HUES6 (cell line): Measurements from ENCODE around the gene SSNA1.

Experiments
- H3K27ac ChIP-seq: 2 replicates; pipeline ENCODE4 v1.7.0; 2013; ENCODE audit warnings: low read depth, mild to moderate bottlenecking, low read length, inconsistent platforms
- H3K27me3 ChIP-seq: 2 replicates; pipeline ENCODE4 v1.6.1; 2013; ENCODE audit warnings: low read length; ENCODE audit not compliant: control insufficient read depth, insufficient read depth
- H3K36me3 ChIP-seq: 2 replicates; pipeline ENCODE4 v1.6.1; 2013; ENCODE audit warnings: low read length; ENCODE audit not compliant: control insufficient read depth, insufficient read depth
- H3K4me1 ChIP-seq: 2 replicates; pipeline ENCODE4 v1.6.1; 2013; ENCODE audit warnings: low read length; ENCODE audit not compliant: control insufficient read depth, insufficient read depth
- H3K4me3 ChIP-seq: 2 replicates; pipeline ENCODE4 v1.5.1; 2013; ENCODE audit warnings: low read depth, low read length
- H3K9ac ChIP-seq: one replicate; pipeline ENCODE4 v1.6.1; 2013; ENCODE audit warnings: mild to moderate bottlenecking, low read length
- H3K9me3 ChIP-seq: 2 replicates; pipeline ENCODE4 v1.6.1; 2013; ENCODE audit warnings: low read depth, low read length; ENCODE audit not compliant: control insufficient read depth, insufficient read depth

SSNA1 gene

DNA sequence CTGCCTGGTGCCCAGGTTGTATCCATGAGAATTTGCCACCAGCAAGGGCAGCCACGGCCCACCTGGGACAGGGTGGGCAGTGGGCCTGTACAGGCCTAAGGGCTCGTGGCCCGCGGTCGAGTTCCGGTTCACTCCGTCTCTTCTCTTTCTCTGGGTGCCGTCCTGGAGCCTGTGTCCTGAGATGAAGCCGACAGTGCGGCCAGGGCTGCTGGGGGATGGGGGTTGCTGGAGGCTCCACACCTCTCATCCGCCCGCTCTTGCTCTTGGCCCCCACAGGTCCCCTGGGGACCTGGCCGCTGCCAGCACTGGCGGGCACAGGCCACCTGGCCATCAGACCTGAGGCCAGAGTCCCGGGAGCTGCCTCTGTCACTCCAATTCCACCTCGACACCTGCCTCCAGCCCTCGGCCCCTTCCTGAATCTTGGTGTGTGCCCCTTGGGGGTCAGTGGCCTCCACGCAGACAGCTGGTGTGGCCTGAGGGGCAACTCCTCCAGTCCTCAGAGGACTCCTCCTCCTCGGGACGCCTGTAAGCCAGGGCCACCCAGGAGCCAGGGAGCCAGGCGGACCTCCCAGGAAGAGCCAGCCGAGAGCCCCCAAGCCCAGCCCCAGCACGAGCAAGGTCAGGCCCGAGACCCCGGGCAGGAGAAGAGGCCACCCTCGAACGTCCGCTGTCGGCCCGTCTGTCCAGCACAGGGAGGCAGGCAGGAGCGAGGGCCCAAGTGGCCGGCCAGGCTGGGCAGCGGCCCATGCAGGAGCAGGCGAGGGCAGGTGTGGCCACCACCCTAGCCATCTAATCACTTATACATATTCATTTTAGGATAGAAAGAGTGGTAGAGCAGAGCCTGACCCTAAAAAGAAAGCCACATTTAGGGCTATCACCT, 23.9 kb upstream of the SSNA1 start:
- no peak overlapping the region for H3K4me3 ChIP-seq
- no peaks in the 10 kb centered on the region for H3K4me1 ChIP-seq
- H3K9me3 ChIP-seq, result no peaks in the 10 kb centered on the region
- H3K9ac ChIP-seq, result no peak overlapping the region
- no peak overlapping the region for H3K27ac ChIP-seq
- H3K27me3 ChIP-seq, result peaks cover 100% of the 10 kb centered on the region
- H3K36me3 ChIP-seq, result no peaks in the 10 kb centered on the region

DNA sequence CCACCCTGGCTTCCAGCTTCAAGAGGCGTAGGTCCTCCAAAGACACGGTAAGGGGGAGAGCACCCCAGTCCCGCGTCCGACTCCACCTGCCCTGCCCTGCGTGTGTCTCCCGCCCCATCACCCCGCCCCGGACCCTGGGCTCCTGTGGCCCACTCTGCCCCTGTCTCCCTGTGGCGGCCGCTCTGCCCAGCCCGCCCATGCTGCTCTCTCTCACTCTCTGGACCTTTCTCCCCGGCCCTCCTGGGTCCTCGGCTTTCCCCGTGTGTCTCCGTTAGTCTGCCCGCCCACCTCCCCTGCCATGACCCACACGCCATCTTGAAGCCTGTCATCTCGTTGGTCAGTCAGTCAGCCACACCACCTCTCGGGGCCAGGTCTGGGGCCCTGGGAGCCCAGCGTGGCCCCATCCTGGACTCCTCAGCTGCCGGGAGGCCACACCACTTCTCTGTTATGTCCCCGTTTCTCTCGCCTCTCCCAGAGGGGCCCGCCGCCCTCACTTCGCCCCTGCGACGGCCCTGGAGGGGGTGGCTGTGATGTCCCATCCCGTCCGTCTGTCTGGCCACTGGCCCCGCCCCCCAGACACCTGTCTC, 23.1 kb upstream of the SSNA1 start:
- Histone ChIP-seq H3K4me1 (peaks cover 4% of the 10 kb centered on the region), H3K36me3 (no peaks in the 10 kb centered on the region), H3K27me3 (peaks cover 100% of the 10 kb centered on the region), H3K27ac (no peak overlapping the region), H3K9ac (no peak overlapping the region), H3K4me3 (no peak overlapping the region), H3K9me3 (no peaks in the 10 kb centered on the region)

DNA sequence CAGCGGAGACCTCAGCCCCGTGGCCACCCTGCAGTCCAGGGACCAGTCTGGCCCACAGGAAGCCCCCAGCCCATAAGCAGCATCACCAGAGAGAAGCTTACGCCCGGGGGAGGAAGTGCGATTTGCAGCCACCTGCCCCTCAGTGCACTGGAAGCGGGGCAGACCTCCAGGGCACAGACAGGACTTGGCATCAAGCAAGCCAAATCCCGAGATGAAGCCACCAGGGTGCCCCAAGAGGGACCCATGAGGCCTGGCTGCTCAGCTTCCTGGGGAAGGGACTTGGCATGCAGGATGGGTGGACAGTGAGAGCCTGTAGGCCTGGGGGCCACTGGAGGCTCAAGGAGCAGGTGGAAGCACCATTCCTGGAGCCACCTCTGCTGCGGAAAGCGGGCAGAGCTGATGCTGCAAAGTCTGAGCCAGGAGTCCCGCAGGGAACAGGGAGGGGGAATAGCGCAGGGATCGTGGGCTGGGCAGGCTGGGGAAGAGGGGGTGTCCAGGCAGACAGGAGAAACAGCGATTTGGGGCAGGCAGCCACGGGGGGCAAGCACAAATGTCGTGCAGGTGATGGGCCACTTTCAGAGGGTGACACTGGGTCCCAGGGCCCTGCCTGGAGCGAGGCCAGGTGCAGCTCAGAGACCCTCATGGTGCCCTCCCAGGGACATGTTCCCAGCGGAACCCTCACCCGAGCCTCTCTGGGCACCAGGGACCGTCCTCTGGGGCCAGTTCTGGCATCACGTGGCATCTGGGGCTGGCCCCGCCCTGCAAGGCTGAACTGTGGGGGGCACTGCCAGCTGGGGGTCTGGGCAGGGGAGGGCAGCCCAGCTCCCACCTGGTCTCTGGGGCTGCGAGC, 21.9 kb upstream of the SSNA1 start:
- peaks cover 8% of the 10 kb centered on the region for H3K4me1 ChIP-seq
- no peaks in the 10 kb centered on the region for H3K9me3 ChIP-seq
- no peaks in the 10 kb centered on the region for H3K36me3 ChIP-seq
- H3K9ac ChIP-seq, result no peak overlapping the region
- no peak overlapping the region for H3K27ac ChIP-seq
- H3K27me3 ChIP-seq, result peaks cover 100% of the 10 kb centered on the region
- no peak overlapping the region for H3K4me3 ChIP-seq

DNA sequence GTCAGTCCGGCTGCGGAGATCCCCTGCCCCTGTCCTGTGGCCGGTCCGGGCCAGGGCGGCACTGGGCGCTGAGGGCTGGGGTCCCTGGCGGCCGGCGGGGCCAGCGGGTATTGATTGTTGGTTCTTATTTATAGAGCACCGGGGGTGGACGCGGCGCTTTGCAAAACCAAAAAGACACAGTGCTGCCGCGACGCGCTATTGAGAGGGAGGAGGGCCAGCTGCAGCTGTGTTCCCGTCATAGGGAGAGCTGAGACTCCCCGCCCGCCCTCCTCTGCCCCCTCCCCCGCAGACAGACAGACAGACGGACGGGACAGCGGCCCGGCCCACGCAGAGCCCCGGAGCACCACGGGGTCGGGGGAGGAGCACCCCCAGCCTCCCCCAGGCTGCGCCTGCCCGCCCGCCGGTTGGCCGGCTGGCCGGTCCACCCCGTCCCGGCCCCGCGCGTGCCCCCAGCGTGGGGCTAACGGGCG, 21.2 kb upstream of the SSNA1 start:
- peaks cover 8% of the 10 kb centered on the region for H3K4me1 ChIP-seq
- peaks cover 100% of the 10 kb centered on the region for H3K27me3 ChIP-seq
- H3K4me3 ChIP-seq, result peak overlapping the region; percentile 63; the same call in 1 of the 2 replicates
- no peak overlapping the region for H3K27ac ChIP-seq
- H3K9ac ChIP-seq, result no peak overlapping the region
- no peaks in the 10 kb centered on the region for H3K9me3 ChIP-seq
- no peaks in the 10 kb centered on the region for H3K36me3 ChIP-seq

DNA sequence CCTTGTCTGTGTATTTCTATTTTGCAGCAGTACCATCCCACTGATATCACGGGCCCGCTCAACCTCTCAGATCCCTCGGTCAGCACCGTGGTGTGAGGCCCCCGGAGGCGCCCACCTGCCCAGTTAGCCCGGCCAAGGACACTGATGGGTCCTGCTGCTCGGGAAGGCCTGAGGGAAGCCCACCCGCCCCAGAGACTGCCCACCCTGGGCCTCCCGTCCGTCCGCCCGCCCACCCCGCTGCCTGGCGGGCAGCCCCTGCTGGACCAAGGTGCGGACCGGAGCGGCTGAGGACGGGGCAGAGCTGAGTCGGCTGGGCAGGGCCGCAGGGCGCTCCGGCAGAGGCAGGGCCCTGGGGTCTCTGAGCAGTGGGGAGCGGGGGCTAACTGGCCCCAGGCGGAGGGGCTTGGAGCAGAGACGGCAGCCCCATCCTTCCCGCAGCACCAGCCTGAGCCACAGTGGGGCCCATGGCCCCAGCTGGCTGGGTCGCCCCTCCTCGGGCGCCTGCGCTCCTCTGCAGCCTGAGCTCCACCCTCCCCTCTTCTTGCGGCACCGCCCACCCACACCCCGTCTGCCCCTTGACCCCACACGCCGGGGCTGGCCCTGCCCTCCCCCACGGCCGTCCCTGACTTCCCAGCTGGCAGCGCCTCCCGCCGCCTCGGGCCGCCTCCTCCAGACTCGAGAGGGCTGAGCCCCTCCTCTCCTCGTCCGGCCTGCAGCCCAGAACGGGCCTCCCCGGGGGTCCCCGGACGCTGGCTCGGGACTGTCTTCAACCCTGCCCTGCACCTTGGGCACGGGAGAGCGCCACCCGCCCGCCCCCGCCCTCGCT, 20.5 kb upstream of the SSNA1 start:
- Histone ChIP-seq H3K27ac (no peak overlapping the region), H3K4me3 (peak overlapping the region; percentile 63), H3K9ac (no peak overlapping the region)

DNA sequence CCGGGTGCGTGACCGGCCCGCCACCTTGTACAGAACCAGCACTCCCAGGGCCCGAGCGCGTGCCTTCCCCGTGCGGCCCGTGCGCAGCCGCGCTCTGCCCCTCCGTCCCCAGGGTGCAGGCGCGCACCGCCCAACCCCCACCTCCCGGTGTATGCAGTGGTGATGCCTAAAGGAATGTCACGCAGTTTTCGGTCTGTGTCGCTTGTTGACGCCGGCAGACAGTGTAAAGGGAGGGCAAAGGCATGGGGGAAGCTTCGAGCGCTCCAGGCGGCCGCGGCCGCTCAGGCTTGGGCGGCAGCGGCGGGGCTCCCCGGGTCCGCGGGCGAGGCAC, 19.9 kb upstream of the SSNA1 start:
- Histone ChIP-seq H3K4me3 (peak overlapping the region; percentile 63), H3K27me3 (peaks cover 100% of the 10 kb centered on the region), H3K4me1 (peaks cover 8% of the 10 kb centered on the region), H3K36me3 (no peaks in the 10 kb centered on the region), H3K27ac (no peak overlapping the region), H3K9ac (no peak overlapping the region), H3K9me3 (no peaks in the 10 kb centered on the region)

More for the DNA sequence above, 20.5 kb upstream of the SSNA1 start:
- no peaks in the 10 kb centered on the region for H3K9me3 ChIP-seq
- H3K36me3 ChIP-seq, result no peaks in the 10 kb centered on the region
- H3K27me3 ChIP-seq, result peaks cover 100% of the 10 kb centered on the region
- H3K4me1 ChIP-seq, result peaks cover 8% of the 10 kb centered on the region

DNA sequence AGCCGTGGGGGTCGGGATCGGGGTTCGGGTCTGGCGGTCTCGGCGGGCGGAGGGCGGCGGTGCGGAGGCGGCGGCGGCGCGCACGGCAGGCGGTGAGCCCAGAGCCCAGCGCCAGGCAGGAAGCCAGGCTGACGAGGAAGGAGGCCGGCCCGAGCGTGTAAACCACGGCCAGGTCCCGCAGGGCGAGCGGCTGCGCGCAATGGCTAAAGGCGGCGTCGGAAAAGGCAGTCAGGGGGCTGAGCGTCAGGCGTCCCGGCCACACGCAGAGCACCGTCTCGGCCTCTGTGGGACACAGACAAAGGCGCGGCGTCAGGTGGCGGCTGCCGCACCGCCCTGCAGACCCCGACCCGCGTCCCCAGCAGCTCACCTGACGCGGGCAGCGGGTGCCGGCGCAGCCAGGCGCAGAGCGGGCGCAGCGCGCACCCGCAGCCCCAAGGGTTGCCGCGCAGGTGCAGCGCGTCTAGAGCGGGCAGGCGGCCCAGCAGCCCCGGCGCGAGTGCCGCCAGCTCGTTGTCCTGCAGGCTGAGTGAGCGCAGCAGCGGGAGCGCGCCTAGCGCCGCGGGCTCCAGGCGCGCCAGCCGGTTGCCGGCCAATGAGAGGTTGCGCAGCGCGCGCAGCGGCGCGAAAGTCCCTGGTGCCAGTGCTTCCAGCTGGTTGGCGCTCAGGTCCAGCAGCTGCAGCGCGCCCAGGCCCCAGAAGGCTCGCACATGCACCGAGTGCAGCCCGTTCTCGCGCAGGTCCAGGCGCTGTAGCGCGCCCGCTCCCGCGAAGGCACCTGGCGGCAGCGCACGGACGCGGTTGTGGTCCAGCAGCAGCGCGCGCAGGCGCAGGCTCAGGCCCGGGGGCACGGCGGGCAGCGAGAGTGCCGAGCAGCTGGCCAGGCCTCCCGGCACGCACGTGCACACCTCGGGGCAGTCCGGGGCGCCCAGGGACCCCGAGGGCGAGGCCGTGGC, 19.3 kb upstream of the SSNA1 start:
- H3K36me3 ChIP-seq, result no peaks in the 10 kb centered on the region
- peak overlapping the region; percentile 63 for H3K4me3 ChIP-seq
- no peak overlapping the region for H3K9ac ChIP-seq
- H3K4me1 ChIP-seq, result peaks cover 8% of the 10 kb centered on the region
- H3K27me3 ChIP-seq, result peaks cover 100% of the 10 kb centered on the region
- no peaks in the 10 kb centered on the region for H3K9me3 ChIP-seq
- no peak overlapping the region for H3K27ac ChIP-seq

DNA sequence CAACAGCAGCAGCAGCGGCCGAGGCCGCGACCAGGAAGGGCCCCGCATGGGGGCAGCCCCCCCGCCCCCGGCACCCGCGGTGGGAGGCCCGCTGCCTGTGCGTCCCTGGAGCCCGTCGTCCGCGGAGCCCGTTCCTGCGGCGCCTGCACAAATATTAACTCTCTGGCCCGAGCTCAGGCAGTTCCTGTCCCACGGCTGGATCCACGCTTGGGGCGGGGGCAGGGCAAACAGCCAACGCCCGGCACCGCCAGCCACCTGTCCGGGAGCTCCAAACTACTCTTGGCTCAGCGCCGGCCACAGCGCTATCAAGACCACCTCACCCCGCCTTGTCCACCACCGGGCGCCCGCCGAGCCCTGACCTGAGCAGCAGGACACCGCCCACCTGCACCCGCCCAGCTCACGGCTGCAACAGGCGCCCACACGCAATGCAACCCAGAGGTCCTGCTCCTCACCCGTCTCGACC, 18.5 kb upstream of the SSNA1 start, which contains the start of gene LRRC26:
LRRC26 (minus strand) TSS at position 156 of the 463 bp plus-strand sequence; CDS start at position 48, 108 bp downstream.
- Histone ChIP-seq H3K9ac (no peak within 1 kb of the TSS), H3K4me1 (peaks cover 8% of the 10 kb centered on the region), H3K4me3 (peak within 1 kb of the TSS; percentile 63)

DNA sequence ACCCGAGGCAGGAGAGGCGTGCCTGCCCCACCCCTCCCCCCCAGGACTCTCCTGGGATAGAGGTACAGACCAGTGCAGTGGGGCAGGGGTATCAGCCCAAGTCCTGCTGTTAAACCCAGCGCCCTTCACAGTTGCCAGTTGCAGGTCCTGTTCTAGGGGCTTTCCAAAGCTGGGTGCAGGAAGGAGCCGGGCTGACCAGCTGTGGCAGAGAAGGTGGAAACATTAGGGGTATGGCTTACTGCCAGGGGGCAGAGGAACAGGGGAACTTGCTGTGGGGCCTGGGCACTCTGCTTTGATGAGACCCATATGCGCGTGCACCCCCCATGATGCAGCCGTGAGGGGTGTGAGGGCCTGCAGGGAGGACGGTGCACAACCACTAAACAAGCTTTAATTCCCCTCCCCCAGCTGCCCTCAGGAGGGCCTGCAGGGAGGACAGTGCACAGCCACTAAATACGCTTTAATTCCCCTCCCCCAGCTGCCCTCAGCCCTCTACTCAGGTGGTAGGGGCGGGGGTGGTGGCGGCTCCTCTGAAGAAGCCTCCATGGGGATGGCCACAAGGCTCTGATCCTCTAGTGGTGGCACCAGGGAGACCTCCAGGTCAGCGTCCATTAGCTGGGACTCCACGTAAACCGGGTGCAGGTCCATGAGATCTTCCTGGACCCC, 17.9 kb upstream of the SSNA1 start:
- H3K27me3 ChIP-seq, result peaks cover 98% of the 10 kb centered on the region
- H3K9me3 ChIP-seq, result no peaks in the 10 kb centered on the region
- H3K27ac ChIP-seq, result no peak overlapping the region
- H3K4me3 ChIP-seq, result no peak overlapping the region
- peaks cover 11% of the 10 kb centered on the region for H3K4me1 ChIP-seq
- no peaks in the 10 kb centered on the region for H3K36me3 ChIP-seq
- no peak overlapping the region for H3K9ac ChIP-seq

More for the DNA sequence above, 18.5 kb upstream of the SSNA1 start, which contains the start of gene LRRC26:
- Histone ChIP-seq H3K9me3 (no peaks in the 10 kb centered on the region), H3K27ac (no peak within 1 kb of the TSS), H3K36me3 (no peaks in the 10 kb centered on the region), H3K27me3 (peaks cover 98% of the 10 kb centered on the region)
